HT1080 (cell line): ENCODE measurements around the gene VAT1L. TPM values are rescaled to one million over a fixed set of nuclear protein-coding genes. Genes with fewer than 3 reads are reported as not detected.

Experiments used
- DNase-seq: peaks from one replicate; pipeline ENCODE4 v3.0.0-alpha.2; 2015; ENCODE audit warnings: low read depth
- total RNA-seq: library from RNA; depleted of rRNA; stranded (reverse); fragments of >200 nt; shearing (Covaris generic); gene quantifications from 2 replicates; pipeline ENCODE4 v1.2.3, GENCODE V29; 2014

VAT1L gene
- total RNA-seq, 1 experiment from 2014 or later: 2.0 TPM

- no peak for DNase-seq
These were observed 79.7 kb downstream of the VAT1L start for GRCh38 chr16:77868052-77868451.

DNA sequence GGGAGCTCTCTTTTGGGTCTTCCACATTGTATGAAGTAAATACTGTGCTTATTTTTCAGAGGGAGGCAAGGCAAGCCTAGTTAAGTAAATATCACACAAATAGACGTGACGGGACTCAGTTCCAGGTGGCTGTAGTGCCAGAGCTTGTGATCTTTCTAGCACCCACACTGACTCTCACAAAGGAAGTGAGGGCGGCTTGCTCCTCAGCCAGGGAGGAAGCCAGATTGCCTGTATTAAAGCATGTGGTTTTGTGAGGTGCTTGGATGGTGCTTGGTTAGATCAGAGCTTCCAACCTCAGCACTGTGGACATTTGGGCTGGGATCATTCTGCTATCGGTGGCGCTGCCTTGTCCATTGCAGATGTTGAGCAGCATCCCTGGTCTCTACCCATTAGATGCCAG is 80.1 kb downstream of the VAT1L start:
- no peak for DNase-seq

- no peak for DNase-seq
These were observed 81.8 kb downstream of the VAT1L start for GRCh38 chr16:77869997-77870813.

- DNase-seq: no peak
These were observed 83.6 kb downstream of the VAT1L start for GRCh38 chr16:77871932-77872331.

DNA sequence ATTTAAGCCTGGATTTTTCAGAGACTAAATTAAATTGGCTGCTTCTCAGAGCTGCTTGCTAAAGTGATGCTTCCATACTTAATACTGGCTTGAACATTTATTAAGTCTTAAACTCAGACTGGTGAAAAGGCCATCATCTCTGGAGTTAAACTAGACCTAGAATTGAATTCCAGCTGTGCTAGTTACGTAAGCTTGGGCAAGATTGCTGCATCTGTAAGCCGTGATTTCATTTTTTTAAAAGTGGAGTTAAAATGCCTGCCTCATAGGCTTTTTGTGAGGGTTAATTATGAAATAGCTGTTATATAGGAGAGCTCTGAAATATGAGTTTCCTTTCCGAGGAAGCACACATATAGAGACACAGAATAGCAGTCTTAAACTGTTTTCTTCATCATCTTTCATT is 84.7 kb downstream of the VAT1L start:
- DNase-seq: no peak

GRCh38 chr16:77874347-77874746 is 86.0 kb downstream of the VAT1L start:
- no peak for DNase-seq

DNA sequence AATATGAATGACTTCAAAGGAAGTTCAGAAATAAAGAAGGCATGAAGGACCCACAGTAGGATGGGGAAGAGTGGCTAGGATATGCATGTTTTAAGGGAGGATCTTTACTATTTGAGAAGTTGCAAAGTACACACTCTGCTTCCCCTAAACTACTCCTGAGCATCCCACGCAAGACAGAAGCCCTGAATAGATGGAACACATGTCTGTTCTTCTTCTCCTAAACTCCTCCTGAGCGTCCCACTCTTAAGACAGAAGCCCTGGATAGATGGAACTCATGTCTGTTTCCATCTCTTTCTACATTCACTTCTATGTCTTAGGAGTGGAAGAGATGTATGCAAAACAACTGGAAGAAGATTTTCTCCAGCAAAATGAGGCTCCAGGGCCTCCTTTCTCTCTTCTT is 88.4 kb downstream of the VAT1L start:
- DNase-seq: no peak

- DNase-seq: peak; percentile 86
These were observed 89.5 kb downstream of the VAT1L start for GRCh38 chr16:77877712-77878347.

- no peak for DNase-seq
These were observed 93.1 kb downstream of the VAT1L start for GRCh38 chr16:77881355-77882030.

DNA sequence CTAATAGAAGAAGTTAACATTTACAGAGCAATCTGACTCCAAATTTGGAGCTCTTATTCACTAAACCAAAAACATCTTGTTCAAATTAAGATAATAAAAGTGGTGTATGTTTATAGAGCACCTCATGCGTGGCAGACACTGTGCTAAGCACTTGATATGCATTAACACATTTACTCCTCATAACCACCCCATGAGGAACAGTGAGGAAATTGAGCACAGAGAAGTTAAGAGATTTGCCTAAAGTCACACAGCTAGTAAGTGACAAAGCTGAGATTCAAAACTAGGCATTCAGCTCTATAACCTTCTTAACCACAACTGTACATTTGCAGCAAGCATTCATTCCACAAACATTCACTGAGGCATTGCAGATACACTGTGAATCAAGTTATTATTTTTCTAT is 94.0 kb downstream of the VAT1L start:
- DNase-seq: no peak

GRCh38 chr16:77885571-77886295 is 97.4 kb downstream of the VAT1L start:
- no peak for DNase-seq

GRCh38 chr16:77888871-77889270 is 100.5 kb downstream of the VAT1L start:
- no peak for DNase-seq

DNA sequence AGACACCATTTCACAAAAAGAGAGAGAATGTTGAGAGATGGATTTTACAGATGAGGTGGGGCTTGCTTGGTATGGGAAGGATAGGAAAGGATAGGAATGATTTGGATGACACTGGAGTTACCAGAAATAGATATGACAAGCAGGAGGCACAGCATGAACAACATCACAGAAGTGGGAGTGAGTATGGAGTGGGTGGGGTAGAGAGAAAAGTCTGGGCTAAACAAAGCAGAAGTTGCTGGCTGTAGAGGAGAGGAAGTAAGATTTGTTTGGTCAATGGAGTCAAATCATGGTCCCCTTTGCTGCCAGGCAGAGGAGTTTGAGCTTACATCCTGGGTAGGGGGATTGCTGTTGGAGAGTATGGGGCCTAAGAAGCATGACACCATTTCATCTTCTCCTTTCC is 101.7 kb downstream of the VAT1L start:
- no peak for DNase-seq

GRCh38 chr16:77894162-77894561 is 105.8 kb downstream of the VAT1L start:
- DNase-seq: no peak

DNA sequence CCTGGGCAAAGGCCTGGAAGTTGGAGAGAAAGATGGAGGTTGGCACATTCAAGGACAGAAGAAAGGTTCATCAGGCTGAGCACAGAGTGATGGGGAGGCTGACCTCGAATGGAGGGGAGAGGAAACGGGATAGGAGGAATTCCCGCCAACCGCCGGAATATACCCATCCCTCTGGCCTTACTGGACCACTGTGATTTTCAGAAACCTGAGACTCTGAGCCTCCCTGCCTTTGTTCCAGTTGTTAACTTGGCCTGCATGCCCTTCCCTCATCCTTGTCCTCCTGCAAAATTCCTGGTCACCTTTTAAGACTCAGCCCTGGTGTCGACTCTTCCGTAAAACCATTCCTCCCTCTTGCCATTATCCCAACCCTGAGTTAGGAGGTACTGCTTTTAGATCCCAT is 107.6 kb downstream of the VAT1L start:
- DNase-seq: no peak

GRCh38 chr16:77896415-77897128 is 108.2 kb downstream of the VAT1L start:
- DNase-seq: peak; percentile 5

GRCh38 chr16:77897129-77897437 is 108.7 kb downstream of the VAT1L start:
- DNase-seq: no peak

DNA sequence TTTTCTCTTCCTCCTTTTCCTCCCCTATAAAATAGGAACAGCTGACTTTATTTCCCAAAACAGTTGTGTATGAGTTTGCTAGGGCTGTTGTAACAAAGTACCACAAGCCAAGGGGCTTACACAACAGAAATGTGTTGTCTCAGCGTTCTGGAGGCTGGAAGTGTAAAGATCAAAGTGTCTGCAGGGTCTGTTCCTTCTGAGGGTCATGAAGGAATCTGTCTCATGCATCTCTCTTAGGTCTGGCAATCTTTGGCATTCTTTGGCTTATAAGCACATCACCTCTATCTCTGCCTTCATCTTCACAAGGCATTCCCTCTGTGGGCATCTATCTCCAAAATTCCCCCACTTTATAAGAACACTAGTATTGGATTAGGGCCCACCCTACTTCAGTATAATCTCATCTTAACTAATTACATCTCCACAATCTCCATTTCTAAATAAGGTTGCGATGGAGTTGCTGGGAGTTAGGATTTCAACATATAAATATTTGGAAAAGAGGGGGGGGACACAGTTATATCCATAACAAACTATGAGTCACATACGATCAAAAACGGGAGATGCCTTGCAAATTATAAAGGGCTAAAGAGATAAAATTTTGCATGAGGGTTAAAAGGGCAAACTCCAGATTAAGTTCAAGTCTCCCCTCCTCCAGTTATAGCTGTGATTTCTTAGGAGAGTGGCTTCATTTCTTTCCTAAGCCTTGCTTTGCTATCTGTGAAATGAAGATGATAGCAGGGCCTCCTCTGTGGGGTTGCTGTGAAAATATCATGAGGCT is 109.7 kb downstream of the VAT1L start:
- DNase-seq: no peak

- no peak for DNase-seq
These were observed 110.4 kb downstream of the VAT1L start for GRCh38 chr16:77898671-77899211.

- no peak for DNase-seq
These were observed 111.1 kb downstream of the VAT1L start for GRCh38 chr16:77899416-77899815.
